CD4-positive, alpha-beta T cell treated with Interleukin-17A for 1 hour (primary cell): Measurements from ENCODE around the gene GPRIN2.
"Not testable (repeated sequence)": the region's sequence is repeated elsewhere in the genome, so short reads cannot be mapped to it uniquely, and the experiment has no call there.

Experiments used
- DNase-seq: peaks from one replicate; pipeline ENCODE4 v3.0.0-alpha.2; 2020

The GPRIN2 gene

DNA sequence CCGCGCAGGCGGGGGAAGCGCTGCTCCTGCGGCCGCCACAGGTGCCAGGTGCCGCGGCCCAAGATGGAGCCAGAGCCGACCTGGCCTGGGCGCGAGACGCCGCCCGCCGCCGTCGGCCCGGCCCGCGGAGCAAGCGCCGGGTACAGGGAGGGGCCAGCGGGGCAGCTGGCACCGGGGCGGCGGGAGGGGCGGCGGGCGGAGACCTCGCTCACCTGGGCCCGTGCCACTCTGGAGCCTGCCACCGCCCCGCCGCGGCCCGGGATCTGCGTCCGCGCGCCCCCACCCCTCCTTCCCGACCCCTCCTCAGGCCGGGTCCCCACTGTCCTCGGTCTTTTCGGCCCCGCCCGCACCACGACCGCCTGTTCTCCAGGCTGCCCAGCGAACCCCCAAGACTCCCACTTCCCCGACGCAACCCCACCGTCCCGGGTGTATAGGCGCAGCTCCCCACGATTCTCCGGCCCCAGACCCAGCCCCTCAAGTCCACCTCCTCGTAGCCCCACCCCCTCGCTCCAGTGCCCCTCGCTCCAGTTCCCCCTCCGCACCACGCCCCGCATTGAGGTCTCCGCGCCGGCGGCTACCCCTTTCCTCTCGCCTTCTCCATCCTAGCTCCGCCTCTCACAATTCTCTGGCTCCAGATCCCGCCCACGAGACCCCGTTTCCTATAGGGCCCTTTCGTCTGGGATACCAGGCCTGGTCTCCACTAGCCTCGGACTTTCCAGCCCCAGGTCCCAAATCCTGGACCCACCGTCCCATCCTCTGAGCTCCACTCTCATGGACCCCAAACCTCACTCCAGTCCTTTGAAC lies at the start of gene GPRIN2:
TSS of gene GPRIN2 (minus strand) at position 144 of the 804 bp plus-strand sequence. CDS start 5,922 bp downstream, outside the sequence.
- DNase-seq, result no peak

- not testable (repeated sequence) for DNase-seq
Measured at GRCh38 chr10:46600516-46600915, 44.1 kb upstream of the GPRIN2 start.

DNA sequence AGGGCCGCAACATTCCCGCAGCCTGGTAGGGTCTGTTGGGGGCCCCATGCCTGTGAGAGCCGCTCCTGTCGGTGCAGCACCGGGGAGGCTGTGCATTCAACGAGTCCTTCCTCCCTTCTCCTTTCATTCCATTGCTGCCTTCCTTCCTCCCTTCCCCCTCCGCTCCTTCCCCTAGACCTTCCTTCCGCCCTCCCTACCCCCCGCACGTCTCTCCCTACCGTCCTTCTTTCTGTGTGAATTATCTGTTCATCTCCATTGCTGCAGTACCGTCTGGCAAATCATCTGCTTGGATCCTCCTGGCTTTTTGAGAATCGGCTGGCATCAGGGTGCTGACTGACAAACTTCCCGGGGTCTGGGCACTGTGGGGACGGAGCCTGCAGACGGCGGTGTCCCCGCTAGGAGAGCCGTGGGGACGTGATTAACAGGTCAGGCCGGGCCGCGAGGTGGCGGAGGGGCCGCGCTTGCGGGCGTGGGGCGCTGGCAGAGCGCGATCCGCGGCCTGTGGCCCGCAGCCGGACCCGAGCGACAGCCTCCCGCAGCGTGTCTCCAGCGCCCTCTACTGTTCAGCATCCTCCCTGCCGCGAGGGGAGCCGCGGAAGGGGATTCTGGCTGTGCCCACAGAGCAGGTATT lies 41.3 kb upstream of the GPRIN2 start:
- DNase-seq, result peak; percentile 31

DNA sequence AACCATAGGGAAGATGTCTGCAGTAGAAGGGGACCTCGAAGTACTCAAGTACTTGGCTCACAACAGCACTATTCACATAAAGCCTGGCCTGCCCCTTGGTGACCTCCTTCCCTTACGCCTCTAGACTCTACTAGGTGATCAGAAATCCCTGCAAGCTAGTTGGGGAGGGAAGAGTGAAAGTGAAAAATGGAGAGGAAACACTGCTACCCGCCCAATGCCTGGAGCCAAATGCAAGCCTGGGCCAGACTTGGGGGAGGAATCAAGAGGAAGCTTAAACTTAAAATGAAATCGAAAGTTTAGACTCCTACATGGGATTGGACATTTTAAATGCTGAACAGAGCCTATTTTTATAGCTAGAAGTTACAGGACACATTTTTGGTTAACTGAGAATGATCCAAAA lies 40.1 kb upstream of the GPRIN2 start:
- DNase-seq, result not testable (repeated sequence)

- not testable (repeated sequence) for DNase-seq
Measured at GRCh38 chr10:46594453-46595063, 38.1 kb upstream of the GPRIN2 start.

- DNase-seq, result not testable (repeated sequence)
Measured at GRCh38 chr10:46593307-46593706, 36.8 kb upstream of the GPRIN2 start.

GRCh38 chr10:46591053-46591452 lies 34.6 kb upstream of the GPRIN2 start:
- DNase-seq, result not testable (repeated sequence)

DNA sequence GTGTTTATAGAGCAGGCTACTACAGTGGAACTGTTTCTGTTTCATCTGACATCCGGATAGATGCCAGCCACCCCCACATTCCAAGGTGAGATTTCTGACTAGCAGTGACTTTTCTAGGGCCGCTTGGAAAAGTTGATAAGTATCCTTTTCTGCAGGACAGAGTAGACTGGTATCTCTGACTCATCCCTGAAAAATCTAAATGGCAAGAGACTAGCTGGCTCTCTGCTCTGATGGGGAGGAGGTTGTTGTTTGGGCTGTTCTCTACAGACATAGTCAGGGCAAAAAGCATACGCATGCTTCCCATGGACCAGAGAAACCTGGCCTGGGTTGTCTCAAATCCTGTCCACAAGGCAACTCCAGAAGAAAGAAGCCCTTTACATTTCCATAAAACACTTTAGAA lies 33.1 kb upstream of the GPRIN2 start:
- DNase-seq, result not testable (repeated sequence)

- DNase-seq, result not testable (repeated sequence)
Measured at GRCh38 chr10:46588221-46588620, 31.8 kb upstream of the GPRIN2 start.

DNA sequence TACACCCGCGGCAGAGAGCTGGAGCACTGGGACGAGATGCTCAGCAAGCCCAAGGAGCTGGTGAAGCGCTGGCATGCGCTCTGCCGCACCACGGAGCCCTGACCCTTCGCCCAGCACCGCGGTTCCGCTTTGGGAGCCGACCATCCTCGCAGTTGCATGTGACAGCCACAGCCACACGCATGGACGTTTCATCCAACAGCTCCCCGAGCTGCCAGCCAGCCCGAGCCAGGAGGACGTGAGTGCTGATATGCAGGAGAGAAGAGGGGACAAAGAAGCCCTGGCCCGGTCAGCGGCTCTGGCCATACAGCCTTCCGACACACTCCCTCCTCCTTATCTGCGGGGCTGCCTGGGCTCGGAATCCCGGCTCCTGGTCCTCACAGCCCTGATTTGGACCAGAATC lies 31.1 kb upstream of the GPRIN2 start:
- not testable (repeated sequence) for DNase-seq

DNA sequence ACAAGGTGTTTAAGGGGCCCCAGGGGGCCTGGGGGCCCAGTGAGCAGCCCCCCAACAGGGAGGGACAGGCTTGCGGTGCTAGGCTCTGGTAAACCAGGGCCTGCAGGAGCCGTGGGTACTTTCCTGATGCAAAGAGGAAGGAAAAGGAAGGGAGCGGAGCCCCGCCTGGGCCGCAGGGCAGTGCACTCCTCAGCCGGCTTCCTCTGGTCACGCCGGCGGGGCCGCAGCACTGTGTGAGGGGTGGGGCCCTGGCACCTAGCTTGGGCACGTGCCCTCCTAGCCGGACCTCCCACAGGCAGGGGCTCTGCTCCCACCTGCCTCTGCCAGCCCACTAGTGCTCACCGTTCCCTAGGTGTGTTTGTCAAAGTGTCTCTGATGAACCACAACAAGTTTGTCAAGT lies 28.8 kb upstream of the GPRIN2 start:
- not testable (repeated sequence) for DNase-seq

GRCh38 chr10:46584196-46584595 lies 27.7 kb upstream of the GPRIN2 start:
- DNase-seq, result not testable (repeated sequence)

GRCh38 chr10:46582568-46582967 lies 26.1 kb upstream of the GPRIN2 start:
- not testable (repeated sequence) for DNase-seq

DNA sequence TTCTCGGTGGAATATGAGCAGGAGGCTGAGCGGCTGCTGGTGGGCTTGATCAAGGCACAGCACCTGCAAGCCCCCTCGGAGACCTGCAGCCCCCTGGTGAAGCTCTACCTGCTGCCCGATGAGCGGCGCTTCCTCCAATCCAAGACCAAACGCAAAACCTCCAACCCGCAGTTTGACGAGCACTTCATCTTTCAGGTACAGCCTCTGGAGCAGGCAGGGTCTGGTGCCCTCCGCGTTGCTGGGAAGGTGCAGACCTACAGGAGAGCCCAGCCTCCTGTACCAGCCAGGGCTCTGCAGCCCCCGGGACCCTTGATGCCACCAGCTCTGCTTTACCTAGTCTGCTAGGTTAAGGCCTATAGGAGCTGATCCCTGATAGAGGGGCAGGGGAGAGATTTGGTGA lies 25.5 kb upstream of the GPRIN2 start:
- not testable (repeated sequence) for DNase-seq

DNA sequence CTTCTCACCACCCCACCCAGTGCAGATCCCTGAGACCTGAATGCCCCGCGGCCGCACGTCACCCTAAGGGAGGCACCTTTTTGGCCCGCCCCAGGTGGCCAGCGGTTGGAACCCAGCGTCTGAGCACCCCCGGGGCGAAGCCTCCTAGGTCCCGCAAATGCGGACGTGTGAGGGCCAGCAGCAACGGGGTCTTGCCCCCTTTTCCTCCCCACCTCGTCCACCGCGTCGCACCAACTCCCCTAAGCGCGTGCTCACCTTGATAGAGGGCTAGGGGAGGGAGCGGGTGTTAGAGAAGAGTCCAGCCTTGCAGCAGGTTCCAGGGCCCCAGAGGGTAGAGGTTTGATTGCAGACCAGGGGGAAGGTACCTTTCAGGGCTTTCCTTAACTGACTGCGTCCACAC lies 22.9 kb upstream of the GPRIN2 start:
- not testable (repeated sequence) for DNase-seq

- not testable (repeated sequence) for DNase-seq
Measured at GRCh38 chr10:46578474-46579178, 22.2 kb upstream of the GPRIN2 start, which contains the start of gene SYT15. Gene SYT15 (plus strand): TSS chr10:46579128. CDS start chr10:46579169, 41 bp downstream.

DNA sequence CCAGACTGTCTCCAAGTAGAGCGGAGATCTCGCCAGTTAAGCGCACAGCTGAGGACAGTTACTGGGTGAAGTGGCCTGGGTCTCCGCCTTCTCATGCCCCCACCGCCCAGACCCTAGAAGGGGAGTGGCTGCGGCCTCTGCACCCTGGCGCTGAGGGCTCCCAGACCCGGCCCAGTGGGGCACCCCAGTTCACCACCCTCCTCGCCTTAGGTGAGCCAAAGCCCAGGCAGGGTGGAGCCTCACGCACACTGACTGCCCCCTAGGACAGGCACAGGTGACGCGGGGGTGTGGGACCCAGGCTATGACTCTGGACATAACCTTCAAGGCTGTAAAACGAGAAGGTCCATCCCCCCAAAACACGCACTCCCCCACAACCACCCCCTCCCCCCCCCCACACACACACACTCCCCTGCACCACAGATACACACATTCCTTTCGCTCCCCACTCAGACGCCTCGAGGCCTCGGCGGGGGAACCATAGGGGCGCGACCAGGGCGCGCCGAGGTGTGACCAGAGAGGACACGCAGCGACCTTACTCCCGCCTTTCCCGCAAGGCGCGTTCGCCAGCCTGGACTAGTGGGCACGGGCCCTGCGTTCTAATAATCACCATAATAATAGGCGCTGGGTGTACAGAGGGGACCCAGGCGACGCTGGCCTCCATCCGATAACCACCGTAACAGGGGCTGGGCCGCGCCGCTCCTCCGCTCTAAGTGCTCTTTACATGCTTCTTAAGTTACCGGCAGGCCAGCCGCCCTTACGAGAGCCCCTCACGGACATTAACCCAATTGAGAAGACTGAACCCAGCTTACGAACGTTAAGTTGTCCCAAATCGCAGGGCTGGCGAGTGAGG lies 21.4 kb upstream of the GPRIN2 start:
- not testable (repeated sequence) for DNase-seq

GRCh38 chr10:46573884-46574283 lies 17.4 kb upstream of the GPRIN2 start:
- not testable (repeated sequence) for DNase-seq

- not testable (repeated sequence) for DNase-seq
Measured at GRCh38 chr10:46573314-46573713, 16.9 kb upstream of the GPRIN2 start.

DNA sequence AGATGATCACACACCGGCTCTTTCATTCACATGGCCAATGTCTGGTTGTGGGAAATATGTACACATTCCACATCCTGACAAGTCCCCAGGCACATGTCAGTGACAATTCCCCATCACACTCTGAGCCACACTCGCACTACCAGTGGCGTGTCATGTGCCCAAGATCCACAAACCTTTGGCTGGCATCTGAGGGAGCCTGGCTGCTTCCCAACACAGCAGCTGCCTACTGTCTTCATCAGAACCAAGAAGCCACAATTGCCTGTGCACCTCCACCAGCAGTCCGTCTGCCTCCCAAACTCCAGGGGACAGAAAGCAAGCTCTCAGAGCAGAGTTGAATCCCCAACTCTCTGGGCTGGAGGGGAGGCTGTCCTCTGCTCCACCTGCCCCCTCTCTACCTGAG lies 16.3 kb upstream of the GPRIN2 start:
- not testable (repeated sequence) for DNase-seq

- not testable (repeated sequence) for DNase-seq
Measured at GRCh38 chr10:46570655-46571054, 14.2 kb upstream of the GPRIN2 start.

GRCh38 chr10:46567151-46567550 lies 10.7 kb upstream of the GPRIN2 start:
- DNase-seq, result not testable (repeated sequence)
